HepG2 (cell line): Measurements from ENCODE around the gene NOXA1. TPM values are rescaled to one million over a fixed set of nuclear protein-coding genes. Genes with fewer than 3 reads are reported as not detected.

Source experiments
- DRAP1 ChIP-seq: IDR thresholded peaks from 2 replicates; pipeline ENCODE4 v1.6.1; 2016; ENCODE audit warnings: missing genetic modification reagents, missing compliant biosample characterization
- HMGXB4 ChIP-seq, 2 experiments: sonication (generic) in 1 of 2; formaldehyde crosslinking in 1 of 2; IDR thresholded peaks; 2 replicates each; pipeline versions ENCODE4 v1.4.0 to v1.6.1; 2018 to 2020; ENCODE audit warnings: missing genetic modification reagents in 2 of 2, borderline replicate concordance in 1 of 2, low read depth in 1 of 2, mild to moderate bottlenecking in 1 of 2, missing biosample characterization in 1 of 2
- RAD21 ChIP-seq: fragments of 450-650 bp; formaldehyde crosslinking; IDR thresholded peaks from 2 replicates; pipeline ENCODE4 v1.5.0; 2020; ENCODE audit warnings: mild to moderate bottlenecking
- SRY ChIP-seq: sonication (generic); formaldehyde crosslinking; IDR thresholded peaks from 2 replicates; pipeline ENCODE4 v1.8.0; 2022; ENCODE audit warnings: mild to moderate bottlenecking, missing genetic modification reagents
- SSRP1 ChIP-seq: IDR thresholded peaks from 2 replicates; pipeline ENCODE4 v1.6.1; 2016; ENCODE audit warnings: control low read depth
- TP53 ChIP-seq: sonication (generic); formaldehyde crosslinking; conservative IDR thresholded peaks from 2 replicates; pipeline ENCODE4 v1.4.0; 2020; ENCODE audit warnings: missing genetic modification reagents
- YEATS2 ChIP-seq: sonication (generic); formaldehyde crosslinking; IDR thresholded peaks from 2 replicates; pipeline ENCODE4 v1.4.0; 2020; ENCODE audit warnings: missing genetic modification reagents, borderline replicate concordance
- ZBTB10 ChIP-seq: sonication (generic); formaldehyde crosslinking; IDR thresholded peaks from 2 replicates; pipeline ENCODE4 v1.4.0; 2020; ENCODE audit warnings: missing genetic modification reagents, borderline replicate concordance
- ZFY ChIP-seq: sonication (generic); formaldehyde crosslinking; IDR thresholded peaks from 2 replicates; pipeline ENCODE4 v1.4.0; 2020; ENCODE audit warnings: missing genetic modification reagents
- ZGPAT ChIP-seq: IDR thresholded peaks from 2 replicates; pipeline ENCODE4 v1.6.1; 2016; ENCODE audit warnings: mild to moderate bottlenecking
- ZHX2 ChIP-seq, 2 experiments: sonication (generic) in 1 of 2; formaldehyde crosslinking in 1 of 2; IDR thresholded peaks; 2 replicates each; pipeline versions ENCODE4 v1.6.1 to v1.9.0; 2014 to 2022; ENCODE audit warnings: antibody characterized with exemption in 1 of 2, borderline replicate concordance in 1 of 2, inconsistent platforms in 1 of 2, low read depth in 1 of 2, missing genetic modification reagents in 1 of 2
- ZNF121 ChIP-seq: sonication (generic); formaldehyde crosslinking; IDR thresholded peaks from 2 replicates; pipeline ENCODE4 v1.5.0; 2020; ENCODE audit warnings: mild to moderate bottlenecking, missing genetic modification reagents
- ZNF782 ChIP-seq: sonication (generic); formaldehyde crosslinking; IDR thresholded peaks from 2 replicates; pipeline ENCODE4 v1.4.0; 2020; ENCODE audit warnings: missing genetic modification reagents, mild to moderate bottlenecking, borderline replicate concordance
- polyA plus RNA-seq, 8 experiments: library from polyadenylated mRNA; depleted of rRNA in 3 of 8; stranded (reverse) in 7 of 8; unstranded in 1 of 8; fragments of >200 nt; fragmentation: Illumina TruSeq in 4 of 8; extraction: Trizol in 4 of 8; gene quantifications; 2 replicates each; pipeline versions ENCODE4 v1.2.1 to v1.2.3, GENCODE V29; 2011 to 2016; ENCODE audit warnings: low read depth in 4 of 8, missing spikeins in 1 of 8, mixed read lengths in 1 of 8; ENCODE audit not compliant: insufficient read depth in 1 of 8
- total RNA-seq, 5 experiments: library from RNA; depleted of rRNA; stranded (reverse); fragments of >200 nt; fragmentation: Illumina TruSeq; extraction: Trizol; gene quantifications; 2 replicates each; pipeline ENCODE4 v1.2.3, GENCODE V29; 2016; ENCODE audit warnings: low read depth in 1 of 5

Gene NOXA1
- total and polyA plus RNA-seq, 2 of the 13 experiments (the other 11 are each of a cell fraction or from before 2014, with no cell fraction given) = 0.78 to 1.2 TPM

DNA sequence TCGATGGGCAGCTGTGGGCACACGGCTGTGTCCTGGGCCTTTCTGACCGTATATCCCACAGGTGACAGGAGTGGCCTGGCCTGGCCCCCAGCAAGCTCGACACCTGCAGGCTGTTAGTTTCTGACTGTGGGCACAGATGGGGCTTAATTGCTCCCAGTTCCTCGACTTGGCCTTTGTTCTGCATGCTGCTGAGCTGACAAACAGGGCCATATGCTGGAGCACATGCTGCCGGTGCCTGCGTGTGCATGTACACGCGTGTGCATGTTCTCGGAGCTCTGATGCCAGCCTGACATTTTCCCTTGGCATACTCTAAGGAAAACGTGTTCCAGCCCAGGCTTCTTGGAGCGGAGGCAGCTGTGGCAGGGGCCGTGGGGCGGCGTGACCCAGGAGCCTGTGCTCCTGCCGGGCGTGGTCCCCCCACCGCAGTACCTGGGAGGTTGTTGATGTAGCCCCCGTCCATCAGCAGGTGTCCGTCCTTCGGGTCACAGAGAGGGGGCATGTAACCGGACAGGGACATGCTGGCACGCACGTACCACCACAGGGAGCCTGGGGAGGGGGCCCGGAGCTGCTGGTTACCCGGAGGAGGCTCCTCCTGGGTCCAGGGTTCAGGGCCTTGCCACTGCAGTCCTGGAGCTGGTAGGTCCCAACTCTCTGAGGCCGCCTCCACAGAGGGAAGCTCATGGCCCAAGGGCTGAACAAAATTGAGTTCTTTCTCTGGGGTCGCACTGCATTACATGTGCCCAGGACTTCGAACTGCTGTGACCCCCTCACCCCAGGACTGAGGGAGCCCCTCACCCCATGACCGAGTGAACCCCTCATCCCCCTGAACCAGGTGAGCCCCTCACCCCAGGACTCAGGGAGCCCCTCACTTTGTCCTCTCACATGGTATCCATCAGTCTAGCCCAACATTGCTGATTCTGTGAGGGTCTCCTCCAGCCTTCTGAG is 40.1 kb downstream of the NOXA1 start (continued):
- TF ChIP-seq ZHX2 (IDR thresholded peaks at IDR 0.05; ENCODE audit: low read depth) (peak; percentile 48; the same call in 1 of the 2 replicates), ZHX2 (CRISPR knock-in tag; IDR thresholded peaks at IDR 0.05; ENCODE audit: borderline replicate concordance) (no peak), HMGXB4 (CRISPR knock-in tag; IDR thresholded peaks at IDR 0.05; ENCODE audit: borderline replicate concordance in 1 of 2, low read depth in 1 of 2) (peak; percentile 29 to 60; a peak in 2 of 4 replicates), ZNF121 (CRISPR knock-in tag) (no peak), SSRP1 (CRISPR knock-in tag) (no peak), ZGPAT (CRISPR knock-in tag) (peak; percentile 26; the same call in 1 of the 2 replicates), ZBTB10 (no peak), YEATS2 (CRISPR knock-in tag) (0 out of 2 replicates have a peak, but pooled peaks have one; percentile 22), SRY (CRISPR knock-in tag) (no peak), ZNF782 (no peak), ZFY (peak; percentile 59; the same call in 1 of the 2 replicates), RAD21 (CRISPR knock-in tag) (peak; percentile 26; the same call in 1 of the 2 replicates), DRAP1 (CRISPR knock-in tag) (peak; percentile 60; the same call in 1 of the 2 replicates), TP53 (CRISPR knock-in tag) (no peak)
